Kasumi-1 (cell line): Measurements from ENCODE around the gene RASAL1.
"Not testable (repeated sequence)": the region's sequence is repeated elsewhere in the genome, so short reads cannot be mapped to it uniquely, and the experiment has no call there.

Experiments used
- DNase-seq, 2 experiments: peaks; one replicate each; lab custom pipeline; 2025; lab: John Stamatoyannopoulos, UW

RASAL1 gene

DNA sequence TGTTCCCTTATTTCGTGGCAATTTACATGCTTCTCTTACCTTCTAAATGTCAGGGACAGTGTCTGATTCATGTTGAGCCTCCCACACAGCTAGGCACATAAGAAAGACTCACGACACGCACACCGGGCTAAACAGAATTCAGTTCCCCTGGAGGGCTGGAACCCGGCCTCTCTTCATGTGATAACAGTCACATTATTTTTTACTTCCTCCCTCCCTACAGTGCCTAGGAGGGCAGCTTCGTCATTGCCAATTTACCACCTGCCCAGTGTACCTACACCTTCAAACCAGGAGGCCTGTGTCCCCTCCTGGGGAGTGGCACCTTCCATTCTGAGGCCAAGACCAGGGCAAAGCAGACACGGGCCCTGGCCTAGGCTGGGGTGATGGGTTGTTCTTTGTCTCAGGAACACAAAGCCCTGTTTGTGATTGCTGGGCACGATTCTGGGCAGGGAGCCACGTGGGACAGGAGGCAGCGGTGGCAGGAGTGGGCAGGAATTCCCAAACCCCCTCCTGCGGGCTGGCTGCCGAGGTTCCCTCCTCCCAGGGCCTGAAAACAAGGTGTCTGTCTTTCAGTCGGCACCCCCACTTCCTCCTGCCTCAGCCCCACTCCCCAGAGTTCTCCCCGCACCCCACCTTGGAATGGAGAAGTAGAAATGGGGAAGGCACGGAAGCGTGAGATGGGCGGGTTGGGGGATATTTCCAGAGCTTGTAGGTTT is 6.8 kb upstream of the RASAL1 start:
- peak; percentile 41 to 48 for DNase-seq

DNA sequence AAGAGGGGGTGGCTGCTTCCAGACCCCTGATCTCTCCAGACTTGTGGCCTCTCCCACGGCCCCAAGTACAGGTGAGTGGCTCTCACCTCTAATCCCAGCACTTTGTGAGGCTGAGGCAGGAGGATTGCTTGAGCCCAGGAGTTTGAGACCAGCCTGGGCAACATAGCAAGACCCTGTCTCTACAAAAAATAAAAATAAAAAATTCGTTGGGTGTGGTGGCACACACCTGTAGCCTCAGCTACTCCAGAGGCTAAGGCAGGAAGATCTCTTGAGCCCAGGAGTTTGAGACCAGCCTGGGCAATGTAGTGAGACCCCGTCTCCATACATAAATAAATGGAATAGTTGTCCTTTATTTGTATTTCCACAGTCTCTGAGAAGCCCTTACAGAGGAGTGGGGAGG is 6.2 kb upstream of the RASAL1 start:
- not testable (repeated sequence) for DNase-seq

DNA sequence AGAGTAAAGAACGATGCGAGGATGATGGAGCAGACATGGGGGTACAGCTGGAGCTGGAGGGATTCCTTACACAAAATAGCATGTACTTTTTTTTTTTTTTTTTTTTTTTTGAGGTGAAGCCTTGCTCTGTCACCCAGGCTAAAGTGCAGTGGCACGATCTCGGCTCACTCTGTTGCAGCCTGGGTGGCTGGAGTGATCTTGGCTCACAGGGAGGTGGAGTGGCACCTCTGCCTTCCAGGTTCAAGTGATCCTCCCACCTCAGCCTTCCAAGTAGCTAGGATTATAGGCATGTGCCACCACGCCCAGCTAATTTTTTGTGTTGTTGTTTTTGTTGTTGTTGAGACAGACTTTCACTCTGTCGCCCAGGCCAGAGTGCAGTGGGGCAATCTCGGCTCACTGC is 5.1 kb upstream of the RASAL1 start:
- DNase-seq: no peak

DNA sequence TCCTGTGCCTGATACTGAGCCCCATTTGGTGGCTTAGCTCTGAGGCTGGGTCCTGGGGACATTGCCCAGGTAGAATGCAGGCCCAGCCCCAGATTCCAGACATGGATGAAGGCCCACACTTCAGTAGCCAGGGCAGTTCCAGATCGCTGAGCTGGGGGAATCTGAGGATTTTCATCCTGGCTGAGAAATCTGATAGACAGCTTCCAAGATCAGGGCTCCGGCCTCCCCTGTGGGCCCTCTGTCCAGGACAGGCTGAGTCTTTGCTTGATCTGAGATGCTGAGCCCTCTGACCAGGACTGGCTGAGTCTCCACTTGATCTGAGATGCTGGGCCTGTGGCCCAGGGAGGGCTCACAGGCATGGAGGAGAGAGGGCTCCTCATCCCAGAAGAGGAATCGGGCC is 3.3 kb upstream of the RASAL1 start:
- DNase-seq: no peak

DNA sequence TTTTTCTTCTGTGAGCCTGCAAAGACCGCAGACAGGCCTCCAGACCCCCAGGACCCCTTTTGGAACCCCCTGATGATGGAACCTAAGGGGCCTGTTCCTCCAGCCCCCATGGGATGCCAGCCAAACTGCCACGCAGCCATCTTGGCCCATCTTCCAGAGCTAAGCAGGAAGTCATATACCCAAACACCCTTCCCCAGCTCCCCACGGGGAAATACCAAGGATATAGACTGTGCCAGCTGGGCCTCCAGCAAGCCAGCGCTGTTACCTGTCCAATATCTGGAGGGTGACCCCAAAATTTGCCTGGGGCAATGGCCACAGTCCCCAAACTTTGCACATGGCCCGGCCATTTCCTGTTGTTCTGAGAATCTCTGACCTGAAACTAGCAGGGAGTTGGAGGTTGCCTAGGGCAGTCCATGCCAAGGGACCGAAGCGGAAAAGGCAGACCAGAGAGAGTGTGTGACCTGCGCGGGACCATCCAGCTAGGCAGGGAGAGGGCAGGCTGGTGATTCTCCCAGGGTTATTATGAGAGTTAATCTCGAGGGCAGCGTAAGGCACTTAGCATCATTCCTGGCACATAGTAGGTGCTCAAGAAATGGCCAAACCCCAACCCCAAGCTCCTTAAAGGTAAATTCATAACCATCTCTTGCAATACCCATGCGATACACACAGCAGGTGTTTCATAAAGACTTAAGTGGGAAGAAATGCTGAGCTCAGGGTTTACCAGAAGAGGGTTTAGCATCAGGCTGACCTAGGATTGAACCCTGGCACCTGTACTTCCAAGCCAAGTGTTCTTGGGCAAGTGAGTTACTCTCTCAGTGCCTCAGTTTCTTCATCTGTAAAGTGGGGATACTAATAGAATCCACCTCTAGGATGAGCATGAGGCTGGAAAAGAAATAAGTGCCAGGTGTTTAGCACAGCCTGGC is 2.6 kb upstream of the RASAL1 start:
- DNase-seq: no peak

DNA sequence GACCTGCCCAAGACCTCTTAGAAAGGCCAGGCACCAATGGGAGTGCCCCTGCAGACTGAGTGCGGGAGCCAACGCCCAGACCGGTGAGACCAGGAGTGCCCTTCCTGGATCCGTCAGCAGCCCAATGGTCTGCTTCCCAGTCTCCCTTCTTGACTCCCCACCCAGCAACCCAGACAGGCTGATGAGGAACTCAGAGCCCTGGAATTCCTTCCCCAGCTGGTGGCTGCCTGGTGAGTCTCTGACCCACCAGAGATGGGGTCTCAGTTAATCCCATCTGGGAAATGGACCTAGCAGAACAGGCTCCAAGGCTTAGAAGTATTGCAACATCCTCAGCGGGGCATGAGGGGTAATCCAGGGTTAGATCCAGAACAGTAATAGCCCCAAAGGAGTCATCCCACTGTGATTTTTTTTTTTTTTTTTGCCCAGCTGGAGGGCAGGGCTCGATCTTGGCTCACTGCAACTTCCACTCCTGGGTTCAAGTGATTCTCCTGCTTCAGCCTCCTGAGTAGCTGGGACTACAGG is 1.5 kb upstream of the RASAL1 start:
- no peak for DNase-seq

DNA sequence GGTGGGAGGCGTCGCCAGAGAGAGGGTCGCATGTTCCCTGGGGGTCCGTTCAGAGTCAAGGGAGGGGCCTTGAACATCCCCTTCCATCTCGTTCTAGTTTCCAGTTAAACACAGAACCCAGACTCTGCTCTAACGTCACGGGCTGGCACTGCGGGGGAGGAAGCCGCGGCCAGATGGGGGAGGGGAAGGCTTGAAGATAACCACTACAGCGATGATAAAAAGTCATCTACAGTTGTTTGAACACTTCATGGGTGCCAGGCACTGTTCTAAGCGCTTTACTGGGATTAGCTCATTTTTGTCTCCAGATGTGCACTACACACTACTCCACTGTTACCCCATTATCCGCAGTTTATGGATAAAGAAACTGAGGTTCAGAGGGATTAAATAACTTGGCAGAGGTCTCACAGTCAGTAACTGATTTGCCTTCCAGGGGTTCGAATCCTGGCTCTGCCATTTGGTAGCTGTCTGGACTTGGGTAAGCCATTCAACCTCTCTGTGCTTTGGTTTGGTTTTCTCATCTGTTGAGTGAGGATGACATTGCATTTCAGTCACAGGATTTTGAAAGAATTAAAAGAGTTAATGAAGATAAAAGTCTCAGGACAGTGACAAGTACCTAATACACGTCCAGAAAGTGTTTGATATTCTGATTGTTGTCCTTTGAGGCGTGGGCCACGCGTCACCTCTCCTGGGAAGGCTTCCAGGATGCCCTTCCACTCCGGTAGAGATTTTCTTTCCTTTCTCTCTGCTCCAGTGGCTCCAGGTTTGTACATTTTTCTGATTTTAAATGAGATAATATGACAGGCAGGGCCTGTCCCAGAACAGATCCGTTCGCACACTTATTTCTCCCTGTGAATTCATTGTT is 798 bp upstream of the RASAL1 start:
- peak; percentile 21 to 37 for DNase-seq

DNA sequence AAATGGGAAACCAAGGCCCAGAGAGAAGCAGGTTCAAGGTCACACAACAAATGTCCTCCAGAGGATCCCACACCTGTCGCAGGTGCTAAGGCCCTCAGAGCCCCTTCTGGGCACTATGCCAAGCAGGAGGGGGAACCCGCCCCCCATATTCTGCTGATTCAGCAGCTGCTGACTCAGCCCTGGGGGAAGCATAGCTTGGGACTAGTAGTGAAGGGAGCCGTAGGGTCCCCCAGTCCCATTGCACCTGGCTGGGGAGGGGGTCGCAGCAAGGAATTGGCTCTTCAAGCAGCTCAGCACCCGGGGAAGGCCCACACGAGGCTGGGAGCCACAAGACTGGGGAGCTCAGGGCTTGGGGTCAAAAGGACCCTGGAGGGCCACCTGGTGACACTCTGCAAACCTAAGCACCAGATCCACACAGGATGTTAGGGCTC is 1.0 kb downstream of the RASAL1 start:
- DNase-seq: no peak

DNA sequence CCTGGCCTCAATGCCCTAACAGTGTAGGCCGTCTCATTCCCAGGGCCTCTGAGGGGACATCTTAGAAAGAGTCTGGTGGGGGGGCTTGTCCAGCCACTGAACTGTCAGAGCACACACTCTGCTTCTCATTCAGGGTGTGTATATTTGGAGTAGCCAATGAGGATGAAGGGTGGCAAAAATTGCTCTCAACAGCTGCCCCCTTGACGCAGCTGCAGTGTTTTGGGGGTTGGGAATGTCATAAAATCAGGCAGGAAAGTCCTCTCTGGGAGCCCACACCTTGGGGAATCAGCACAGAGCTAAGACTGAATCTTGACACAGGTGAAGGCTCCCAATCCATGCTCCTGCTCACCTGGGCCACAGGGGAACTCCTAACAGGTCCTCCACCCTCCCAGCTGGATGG is 1.5 kb downstream of the RASAL1 start:
- no peak for DNase-seq

DNA sequence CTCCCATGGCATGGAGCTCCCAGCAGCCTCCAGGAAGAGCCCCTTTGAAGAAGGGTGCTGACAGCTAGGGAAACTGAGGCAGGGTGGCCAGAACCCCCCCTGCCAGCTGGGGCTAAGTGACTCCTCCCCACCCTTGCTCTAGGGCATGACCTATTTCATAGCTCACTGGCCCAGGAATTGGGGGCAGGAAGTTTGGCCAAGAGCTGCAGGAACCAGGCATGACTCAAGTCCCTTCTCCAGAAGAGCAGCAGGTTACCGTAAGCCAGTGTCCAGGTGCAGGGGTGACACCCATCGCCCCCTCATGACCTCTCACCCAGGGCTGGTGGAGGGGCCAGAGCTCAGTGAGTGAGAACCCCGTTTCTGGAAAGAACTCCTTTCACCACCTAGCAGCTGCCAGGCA is 1.9 kb downstream of the RASAL1 start:
- no peak for DNase-seq

DNA sequence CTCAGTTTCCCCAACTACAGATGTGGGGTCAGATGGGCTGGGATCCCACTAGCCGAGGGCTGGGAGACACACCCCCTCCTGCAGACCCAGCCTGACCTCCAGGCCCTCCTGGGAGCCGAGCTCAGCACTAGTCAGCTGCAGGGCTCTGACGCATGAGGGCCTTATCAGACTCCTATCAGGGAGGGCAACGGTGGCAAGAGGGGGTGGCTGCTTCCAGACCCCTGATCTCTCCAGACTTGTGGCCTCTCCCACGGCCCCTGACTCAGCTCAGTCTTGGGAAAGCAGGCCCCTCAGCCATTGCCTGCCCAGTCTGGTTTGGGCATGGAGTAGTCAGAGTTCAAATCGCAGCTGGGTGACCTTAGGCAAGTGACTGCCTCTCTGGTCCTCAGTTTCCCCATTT is 2.5 kb downstream of the RASAL1 start:
- no peak for DNase-seq

DNA sequence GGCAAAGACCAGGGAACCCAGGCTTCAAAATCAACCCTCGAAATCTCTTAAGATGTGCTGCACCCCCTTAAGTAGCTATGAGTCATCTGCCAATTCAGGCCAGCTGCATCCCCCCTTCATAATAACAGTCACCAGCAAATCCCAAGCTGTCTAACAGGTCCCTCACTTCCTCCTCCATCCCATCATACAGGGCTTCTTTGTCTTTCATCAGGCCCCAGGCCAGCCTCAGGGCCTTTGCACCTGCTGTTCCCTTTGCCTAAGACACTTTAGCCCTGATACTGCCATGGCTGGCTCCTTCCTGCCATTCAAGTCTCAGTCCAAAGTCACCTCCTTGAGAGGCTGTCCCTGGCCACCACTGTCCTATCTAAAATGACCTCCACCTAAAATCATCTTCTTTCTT is 4.0 kb downstream of the RASAL1 start:
- no peak for DNase-seq

DNA sequence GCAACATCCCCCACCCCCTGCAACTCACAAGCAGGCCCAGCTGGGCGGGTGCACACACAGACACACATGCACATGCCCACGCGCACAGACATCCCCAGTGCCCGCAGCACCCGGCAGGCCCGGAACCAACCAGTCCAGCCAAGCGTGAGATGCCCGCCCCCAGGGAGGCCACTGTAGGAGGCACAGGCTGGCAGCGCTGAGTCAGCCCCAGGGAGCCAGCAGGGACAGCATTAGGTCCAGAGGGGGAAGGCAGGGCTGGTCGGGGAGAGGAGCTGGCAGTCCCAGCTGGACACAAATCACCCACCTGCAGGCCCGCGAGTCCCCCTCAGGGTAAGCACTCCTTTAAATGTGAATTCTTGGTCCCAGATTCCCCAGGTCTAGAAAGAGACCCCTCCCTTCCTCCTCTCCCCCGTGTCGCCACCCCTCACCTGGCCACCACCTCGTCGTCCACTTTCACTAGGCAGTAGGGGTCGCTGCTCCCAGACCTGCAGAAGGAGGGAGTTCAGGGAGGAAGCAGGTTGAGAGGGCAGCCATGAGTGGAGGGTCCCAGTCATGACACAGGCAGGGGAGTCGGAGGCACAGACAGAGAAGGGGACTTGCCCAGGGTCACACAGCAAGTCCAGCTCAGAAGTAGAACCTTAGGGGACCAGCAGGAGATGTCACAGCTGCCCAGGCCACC is 5.0 kb downstream of the RASAL1 start:
- DNase-seq: no peak

DNA sequence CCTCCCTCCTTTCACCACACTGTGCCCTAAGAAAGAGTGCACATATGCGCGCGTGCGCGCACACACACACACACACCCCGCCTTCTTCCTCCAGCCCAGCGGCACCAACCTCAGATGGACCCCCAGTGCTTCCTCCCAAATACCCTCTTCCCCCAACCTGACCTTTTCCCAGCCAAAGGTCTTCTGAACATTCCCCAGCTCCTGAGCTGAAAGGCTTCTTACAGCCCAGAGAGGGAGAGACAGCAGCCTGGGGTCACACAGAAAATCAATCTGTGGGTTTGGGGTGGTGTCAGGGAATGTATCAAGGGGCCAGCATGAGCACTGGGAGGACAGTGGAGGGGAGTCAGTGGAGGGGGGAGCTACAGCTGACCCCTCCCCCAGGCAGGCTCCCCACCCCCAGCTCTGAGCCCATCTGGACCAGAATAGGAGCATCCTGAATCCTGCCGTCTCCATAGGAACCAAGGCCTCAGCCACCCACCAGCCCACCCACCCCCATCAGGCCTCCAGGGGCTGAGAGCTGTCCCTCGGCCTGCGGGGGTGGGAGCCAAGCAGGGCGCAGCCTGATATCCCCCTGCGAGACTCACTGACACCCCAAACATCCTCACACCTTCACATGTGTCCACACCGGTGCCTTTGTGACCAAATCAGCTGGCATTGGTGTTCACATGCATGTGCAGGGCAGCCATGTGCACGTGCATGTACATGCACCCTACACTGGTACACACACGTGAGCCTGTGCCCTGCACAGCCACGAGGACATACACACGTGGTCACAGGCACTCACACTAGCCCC is 5.7 kb downstream of the RASAL1 start:
- no peak for DNase-seq

DNA sequence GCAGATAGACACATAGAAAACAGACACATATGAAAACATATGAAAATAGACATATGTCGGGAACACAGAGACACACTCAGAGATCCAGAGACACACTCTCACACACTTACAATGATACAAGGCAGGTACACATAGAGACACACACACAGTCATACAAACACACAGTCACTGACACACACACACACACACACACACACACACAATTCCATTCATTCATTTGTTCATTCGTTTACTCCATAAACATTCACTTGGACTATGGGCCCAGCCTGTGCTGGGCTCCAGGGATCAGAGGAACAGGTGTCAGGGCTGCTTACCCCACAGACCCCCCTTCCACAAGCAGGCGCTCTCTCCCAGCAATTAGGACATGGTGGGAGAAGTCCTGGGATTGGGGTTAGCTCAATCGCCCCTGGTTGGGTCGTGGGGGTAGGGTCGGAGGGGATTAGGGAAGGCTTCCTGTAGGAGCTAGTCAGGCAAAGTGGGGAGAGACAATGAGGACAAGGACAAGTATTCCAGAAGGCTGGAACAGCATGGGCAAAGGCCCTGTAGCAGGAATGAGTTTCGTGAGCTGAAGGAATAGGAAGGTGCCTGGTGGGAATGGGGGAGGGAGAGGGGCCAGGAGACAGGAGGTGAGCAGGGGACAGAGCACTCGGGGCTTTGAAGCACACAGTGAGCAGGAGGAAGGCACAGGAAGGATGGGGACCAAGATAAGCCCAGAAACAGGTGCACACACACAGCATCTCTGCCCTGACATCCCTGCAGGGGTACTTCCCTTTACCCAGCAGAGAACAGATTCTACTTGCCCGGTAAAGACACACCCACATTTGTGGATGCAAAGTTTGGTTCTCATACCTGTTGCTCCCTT is 6.5 kb downstream of the RASAL1 start:
- no peak for DNase-seq

DNA sequence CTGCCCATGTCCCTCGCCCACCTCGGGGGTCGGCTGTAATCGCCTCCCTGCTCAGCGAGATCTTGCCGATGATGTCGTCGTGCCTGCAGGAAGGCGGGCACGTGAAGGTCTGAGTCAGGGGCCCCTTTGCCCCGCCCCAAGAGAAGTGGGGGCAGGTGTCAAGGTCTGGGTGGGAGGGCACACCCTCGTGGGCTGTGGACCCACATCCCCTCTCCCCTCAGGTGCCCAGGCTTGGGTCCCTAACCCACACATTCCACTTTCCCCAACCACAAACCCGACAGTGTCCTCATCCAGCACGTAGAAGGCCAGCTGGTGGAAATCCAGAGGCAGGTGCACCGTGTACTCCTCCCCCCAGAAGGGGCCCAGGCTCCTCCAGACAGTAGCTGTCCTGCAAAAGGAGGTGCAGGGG is 7.8 kb downstream of the RASAL1 start:
- DNase-seq: no peak

DNA sequence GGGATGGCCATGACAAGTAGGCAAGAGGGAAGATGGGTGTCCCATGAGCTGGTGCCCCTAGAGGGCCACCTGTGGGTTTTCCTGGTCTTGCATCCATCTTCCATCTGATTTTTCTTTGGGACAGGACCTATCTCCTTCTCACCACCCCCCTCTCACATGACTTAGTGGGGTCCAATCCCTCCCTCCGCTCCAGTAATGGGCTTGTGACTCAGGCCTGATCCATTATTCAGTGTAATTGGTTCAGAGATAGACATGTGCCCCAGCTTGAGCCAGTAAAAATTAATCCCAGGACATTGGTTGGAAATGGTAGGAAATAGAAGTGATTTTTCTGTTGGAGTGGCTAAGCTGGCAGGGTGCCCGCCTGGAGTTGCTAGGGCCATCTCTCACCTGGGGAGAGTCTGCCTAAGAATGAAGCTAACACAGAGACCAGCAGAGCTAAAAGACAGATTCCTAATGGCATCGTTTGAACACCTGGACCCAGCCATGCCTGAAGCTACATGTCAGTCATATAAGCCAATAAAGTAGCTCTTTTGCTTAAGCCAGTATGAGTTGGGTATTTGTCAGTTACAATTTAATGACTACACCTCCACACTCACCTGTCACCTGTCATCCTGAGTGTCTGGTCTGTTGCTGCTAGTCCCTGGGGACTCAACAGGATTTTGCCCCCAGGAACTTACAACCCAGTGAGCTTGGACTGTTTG is 14.7 kb downstream of the RASAL1 start:
- no peak for DNase-seq

DNA sequence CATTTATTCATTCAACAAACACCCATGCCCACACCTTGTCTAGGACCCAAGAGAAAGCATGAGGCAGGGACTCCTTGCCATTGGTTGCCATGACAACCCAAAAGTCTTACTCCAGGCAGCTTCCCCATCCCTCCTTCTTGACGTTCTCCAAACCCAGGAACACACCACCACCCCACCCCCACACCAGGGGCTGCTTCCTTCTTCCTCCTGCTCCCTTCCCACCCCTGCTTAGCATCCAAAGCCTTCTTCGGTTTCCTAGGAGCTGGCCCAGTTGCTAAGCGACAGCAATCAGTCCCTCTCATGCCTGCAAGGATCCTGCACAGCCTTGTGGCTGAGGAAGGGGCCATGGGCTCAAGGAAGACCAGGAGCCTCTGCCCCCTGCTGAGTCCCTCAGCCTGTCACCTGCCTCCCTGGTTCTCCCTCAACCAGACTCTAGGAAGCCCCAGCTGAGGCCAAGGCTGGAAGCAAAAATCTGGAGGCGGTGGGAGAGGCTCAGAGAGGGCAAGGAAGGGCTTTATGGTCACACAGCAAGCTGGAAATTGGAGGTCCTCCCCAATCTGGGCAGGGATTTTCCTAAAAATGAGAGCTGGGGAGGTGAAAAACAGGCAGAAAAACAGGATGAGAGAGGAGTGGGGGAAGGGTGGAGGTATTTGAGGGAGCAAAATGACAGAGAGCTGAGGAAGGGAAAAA is 15.4 kb downstream of the RASAL1 start:
- no peak for DNase-seq

DNA sequence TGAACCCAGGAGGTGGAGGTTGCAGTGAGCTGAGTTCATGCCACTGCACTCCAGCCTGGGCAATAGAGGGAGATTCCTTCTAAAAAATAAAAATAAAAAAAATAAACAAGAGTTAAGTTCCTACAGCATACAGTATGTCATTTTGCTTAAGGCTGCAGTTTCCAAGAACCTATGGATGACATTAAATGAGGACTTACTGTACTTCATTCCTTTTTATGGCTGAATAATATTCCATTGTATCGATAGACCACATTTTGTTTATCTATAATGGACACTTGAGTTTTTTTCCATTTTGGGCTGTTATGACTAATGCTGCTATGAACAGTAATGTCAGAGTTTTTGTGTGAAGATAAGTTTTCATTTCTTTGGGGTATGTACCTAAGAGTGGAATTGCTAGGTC is 17.4 kb downstream of the RASAL1 start:
- DNase-seq: no peak
